ENCODE measurements around the gene RBPJL. TPM values are rescaled to one million over a fixed set of nuclear protein-coding genes. Genes with fewer than 3 reads are reported as not detected.

The RBPJL gene
- total and polyA plus RNA-seq, 2 donors from 2014 or later = not detected

DNA sequence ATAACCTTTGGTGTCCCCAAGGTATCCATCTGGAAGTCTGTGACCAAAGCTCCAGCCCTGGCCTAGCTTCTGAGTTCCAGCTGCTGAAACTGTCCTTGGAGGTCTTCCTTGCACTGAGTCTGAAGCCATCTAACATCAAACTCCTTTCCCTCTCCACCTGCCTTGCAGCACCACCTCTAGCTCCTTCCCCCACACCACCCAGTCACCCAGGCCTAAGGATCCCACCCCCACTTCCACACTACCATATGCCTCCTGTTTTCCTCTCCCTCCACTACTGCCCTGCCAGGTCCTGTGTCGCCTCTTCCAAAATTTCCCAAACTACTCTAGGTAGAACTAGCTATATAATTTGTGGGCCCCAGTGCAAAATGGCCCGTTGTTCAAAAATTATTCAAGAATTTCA, 12.3 kb downstream of the RBPJL start:
- Histone ChIP-seq H3K9me3 (ENCODE audit: control insufficient read depth in 2 of 3, insufficient read depth in 1 of 3, low read length in 3 of 3) (no peaks in the 10 kb centered on the region), H3K27ac (ENCODE audit: low read depth in 2 of 2, low read length in 2 of 2) (no peak overlapping the region), H3K4me3 (ENCODE audit: low read length in 3 of 3) (no peak overlapping the region), H3K4me1 (ENCODE audit: control insufficient read depth in 2 of 3, insufficient read depth in 2 of 3, low read depth in 1 of 3, low read length in 3 of 3) (no peaks in the 10 kb centered on the region), H3K36me3 (ENCODE audit: control insufficient read depth in 2 of 3, insufficient read depth in 3 of 3, low read length in 3 of 3) (no peaks in the 10 kb centered on the region), H3K27me3 (ENCODE audit: control insufficient read depth, insufficient read depth, low read length) (peaks cover 7% of the 10 kb centered on the region), H3K9ac (ENCODE audit: low read length in 3 of 3) (no peak overlapping the region)
- intact Hi-C loops (cut with DNase I) = loop anchor here (10.0 kb wide), 1 partner anchor 456 kb away; no protein-coding TSS in a partner anchor
- FAIRE-seq = no peak
- peak in 1 of 5 donors; percentile 26 for DNase-seq
- TF ChIP-seq, protein P1, sequence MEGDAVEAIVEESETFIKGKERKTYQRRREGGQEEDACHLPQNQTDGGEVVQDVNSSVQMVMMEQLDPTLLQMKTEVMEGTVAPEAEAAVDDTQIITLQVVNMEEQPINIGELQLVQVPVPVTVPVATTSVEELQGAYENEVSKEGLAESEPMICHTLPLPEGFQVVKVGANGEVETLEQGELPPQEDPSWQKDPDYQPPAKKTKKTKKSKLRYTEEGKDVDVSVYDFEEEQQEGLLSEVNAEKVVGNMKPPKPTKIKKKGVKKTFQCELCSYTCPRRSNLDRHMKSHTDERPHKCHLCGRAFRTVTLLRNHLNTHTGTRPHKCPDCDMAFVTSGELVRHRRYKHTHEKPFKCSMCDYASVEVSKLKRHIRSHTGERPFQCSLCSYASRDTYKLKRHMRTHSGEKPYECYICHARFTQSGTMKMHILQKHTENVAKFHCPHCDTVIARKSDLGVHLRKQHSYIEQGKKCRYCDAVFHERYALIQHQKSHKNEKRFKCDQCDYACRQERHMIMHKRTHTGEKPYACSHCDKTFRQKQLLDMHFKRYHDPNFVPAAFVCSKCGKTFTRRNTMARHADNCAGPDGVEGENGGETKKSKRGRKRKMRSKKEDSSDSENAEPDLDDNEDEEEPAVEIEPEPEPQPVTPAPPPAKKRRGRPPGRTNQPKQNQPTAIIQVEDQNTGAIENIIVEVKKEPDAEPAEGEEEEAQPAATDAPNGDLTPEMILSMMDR (IDR thresholded peaks at IDR 0.05; ENCODE audit: borderline replicate concordance, extremely low read depth, insufficient read depth) = no peak

DNA sequence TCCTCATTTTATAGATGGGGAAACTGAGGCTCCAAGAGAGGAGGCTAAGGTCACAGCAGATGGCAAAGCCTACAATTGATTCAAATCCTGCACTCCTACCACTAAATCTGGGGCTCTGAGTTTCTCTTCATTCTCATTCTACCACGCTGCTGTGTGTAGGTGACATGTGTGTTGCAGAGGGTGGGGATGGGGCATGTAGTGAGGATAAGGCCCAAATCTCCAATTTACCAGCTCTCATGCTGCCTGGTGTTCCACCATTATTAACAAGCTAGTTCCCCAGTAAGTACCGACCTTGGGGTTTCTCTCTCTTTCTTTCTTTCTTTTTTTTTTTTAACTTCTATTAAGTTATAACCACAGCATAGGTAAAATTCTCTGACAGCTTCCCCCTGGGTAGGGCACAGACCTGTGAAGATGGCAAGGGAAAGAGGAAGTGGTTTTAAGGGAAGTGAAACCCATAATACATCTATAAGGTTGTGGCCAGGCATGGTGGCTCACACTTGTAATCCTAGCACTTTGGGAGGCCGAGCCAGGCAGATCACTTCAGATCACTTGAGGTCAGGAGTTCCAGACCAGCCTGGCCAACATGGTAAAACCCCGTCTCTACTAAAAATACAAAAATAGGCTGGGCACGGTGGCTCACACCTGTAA, 14.4 kb downstream of the RBPJL start:
- Histone ChIP-seq H3K27me3 (ENCODE audit: control insufficient read depth, insufficient read depth, low read length) (peaks cover 3% of the 10 kb centered on the region), H3K4me1 (ENCODE audit: control insufficient read depth in 2 of 3, insufficient read depth in 2 of 3, low read depth in 1 of 3, low read length in 3 of 3) (peaks cover 0 to 2% (median 0%) of the 10 kb centered on the region in 3 donors), H3K9ac (ENCODE audit: low read length in 3 of 3) (no peak overlapping the region), H3K36me3 (ENCODE audit: control insufficient read depth in 2 of 3, insufficient read depth in 3 of 3, low read length in 3 of 3) (peaks cover 0 to 10% (median 6%) of the 10 kb centered on the region in 3 donors), H3K9me3 (ENCODE audit: control insufficient read depth in 2 of 3, insufficient read depth in 1 of 3, low read length in 3 of 3) (no peaks in the 10 kb centered on the region), H3K4me3 (ENCODE audit: low read length in 3 of 3) (no peak overlapping the region), H3K27ac (ENCODE audit: low read depth in 2 of 2, low read length in 2 of 2) (no peak overlapping the region)
- intact Hi-C loops (cut with DNase I) = loop anchor here (5.0 kb wide), 1 partner anchor 116 kb away; no protein-coding TSS in a partner anchor
- TF ChIP-seq, protein P1 (IDR thresholded peaks at IDR 0.05; ENCODE audit: borderline replicate concordance, extremely low read depth, insufficient read depth) = no peak
- DNase-seq (peak in 1 of 5 donors; percentile 22), FAIRE-seq (no peak)

DNA sequence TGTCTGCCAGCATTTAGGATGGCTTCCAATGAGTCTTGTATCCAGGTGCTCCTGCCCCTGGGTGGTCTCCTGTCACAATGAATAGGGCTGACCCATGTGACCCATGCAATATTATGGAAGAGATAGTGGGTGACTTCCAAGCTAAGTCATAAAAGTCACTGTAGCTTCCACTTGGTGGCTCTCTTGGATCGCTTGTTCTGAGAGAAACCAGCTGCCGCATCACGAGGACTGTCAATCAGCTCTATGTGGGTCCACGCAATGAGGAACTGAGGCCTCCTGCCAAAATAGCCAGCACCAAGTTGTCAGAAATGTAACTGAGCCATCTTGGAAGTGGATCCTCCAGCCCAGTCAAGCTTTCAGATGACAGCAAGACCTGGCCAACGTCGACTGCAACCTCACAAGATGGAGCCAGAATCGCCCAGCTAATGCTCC, 16.3 kb downstream of the RBPJL start:
- TF ChIP-seq, protein P1 (IDR thresholded peaks at IDR 0.05; ENCODE audit: borderline replicate concordance, extremely low read depth, insufficient read depth) = peak; percentile 48
- Histone ChIP-seq H3K27ac (ENCODE audit: low read depth in 2 of 2, low read length in 2 of 2) (peak overlapping the region in 1 of 2 donors; percentile 43), H3K36me3 (ENCODE audit: control insufficient read depth in 2 of 3, insufficient read depth in 3 of 3, low read length in 3 of 3) (peaks cover 0 to 25% (median 16%) of the 10 kb centered on the region in 3 donors), H3K27me3 (ENCODE audit: control insufficient read depth, insufficient read depth, low read length) (no peaks in the 10 kb centered on the region), H3K4me3 (ENCODE audit: low read length in 3 of 3) (no peak overlapping the region), H3K9ac (ENCODE audit: low read length in 3 of 3) (no peak overlapping the region), H3K4me1 (ENCODE audit: control insufficient read depth in 2 of 3, insufficient read depth in 2 of 3, low read depth in 1 of 3, low read length in 3 of 3) (peaks cover 0 to 2% (median 0%) of the 10 kb centered on the region in 3 donors), H3K9me3 (ENCODE audit: control insufficient read depth in 2 of 3, insufficient read depth in 1 of 3, low read length in 3 of 3) (no peaks in the 10 kb centered on the region)
- DNase-seq (peak in 2 of 5 donors; percentile 31 to 51), FAIRE-seq (no peak)
- intact Hi-C loops (cut with DNase I) = loop anchor here (5.0 kb wide), 1 partner anchor 114 kb away; no protein-coding TSS in a partner anchor

All from kidney (tissue), 14 donors.